NT2/D1 (cell line): Measurements from ENCODE around the gene CORO2A.

Source experiments
- DNase-seq: peaks from one replicate; pipeline ENCODE4 v3.0.0-alpha.2; 2011; ENCODE audit warnings: low read depth, low spot score
- H3K27me3 ChIP-seq: 2 replicates; pipeline ENCODE4 v1.6.0; 2011; ENCODE audit warnings: mild to moderate bottlenecking; ENCODE audit not compliant: insufficient read length, insufficient read depth
- H3K36me3 ChIP-seq: 2 replicates; pipeline ENCODE4 v1.6.1; 2011; ENCODE audit warnings: mild to moderate bottlenecking, low read length, mixed read lengths; ENCODE audit not compliant: insufficient read depth, insufficient read length
- H3K4me1 ChIP-seq: 2 replicates; pipeline ENCODE4 v1.5.1; 2011; ENCODE audit not compliant: insufficient read depth, insufficient read length
- H3K4me3 ChIP-seq: 2 replicates; pipeline ENCODE4 v1.5.1; 2011; ENCODE audit warnings: low read depth; ENCODE audit not compliant: insufficient read length
- H3K9ac ChIP-seq: 2 replicates; pipeline ENCODE4 v1.6.0; 2011; ENCODE audit warnings: low read depth; ENCODE audit not compliant: insufficient read length
- H3K9me3 ChIP-seq: 2 replicates; pipeline ENCODE4 v1.5.1; 2011; ENCODE audit warnings: mild to moderate bottlenecking, low read length; ENCODE audit not compliant: insufficient read depth
- SUZ12 ChIP-seq: IDR thresholded peaks from 2 replicates; pipeline ENCODE4 v1.6.1; 2011; ENCODE audit not compliant: insufficient read length, insufficient read depth; ENCODE audit errors: extremely low read depth
- YY1 ChIP-seq: IDR thresholded peaks from 2 replicates; pipeline ENCODE4 v1.6.1; 2011; ENCODE audit not compliant: insufficient read length, insufficient read depth
- ZNF274 ChIP-seq: IDR thresholded peaks from 2 replicates; pipeline ENCODE4 v1.6.1; 2011; ENCODE audit warnings: mild to moderate bottlenecking, low read depth, low read length

Gene CORO2A

DNA sequence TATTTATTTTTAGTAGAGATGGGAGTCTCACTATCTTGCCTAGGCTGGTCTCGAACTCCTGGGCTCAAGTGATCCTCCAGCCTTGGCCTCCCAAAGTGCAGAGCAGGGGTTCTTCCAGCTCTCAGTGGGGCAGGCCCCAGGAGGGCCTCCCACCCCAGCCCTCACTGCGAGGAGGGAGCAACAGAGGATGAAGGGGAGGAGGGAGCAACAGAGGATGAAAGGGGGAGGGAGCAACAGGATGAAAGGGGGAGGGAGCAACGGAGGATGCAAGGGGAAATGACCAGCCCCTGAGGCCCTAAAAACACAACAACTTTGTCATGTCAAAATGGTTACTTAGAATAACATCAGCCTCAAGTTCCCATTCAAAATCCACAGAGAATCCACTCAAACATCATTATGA, 83.4 kb downstream of the CORO2A start:
- TF ChIP-seq YY1: no peak
- TF ChIP-seq ZNF274: no peak
- no peak for TF ChIP-seq SUZ12
- Histone ChIP-seq H3K27me3 (no peaks in the 10 kb centered on the region), H3K9me3 (peaks cover 12% of the 10 kb centered on the region), H3K9ac (no peak overlapping the region), H3K4me1 (no peaks in the 10 kb centered on the region), H3K4me3 (no peak overlapping the region), H3K36me3 (peaks cover 39% of the 10 kb centered on the region)
- DNase-seq: peak; percentile 75

DNA sequence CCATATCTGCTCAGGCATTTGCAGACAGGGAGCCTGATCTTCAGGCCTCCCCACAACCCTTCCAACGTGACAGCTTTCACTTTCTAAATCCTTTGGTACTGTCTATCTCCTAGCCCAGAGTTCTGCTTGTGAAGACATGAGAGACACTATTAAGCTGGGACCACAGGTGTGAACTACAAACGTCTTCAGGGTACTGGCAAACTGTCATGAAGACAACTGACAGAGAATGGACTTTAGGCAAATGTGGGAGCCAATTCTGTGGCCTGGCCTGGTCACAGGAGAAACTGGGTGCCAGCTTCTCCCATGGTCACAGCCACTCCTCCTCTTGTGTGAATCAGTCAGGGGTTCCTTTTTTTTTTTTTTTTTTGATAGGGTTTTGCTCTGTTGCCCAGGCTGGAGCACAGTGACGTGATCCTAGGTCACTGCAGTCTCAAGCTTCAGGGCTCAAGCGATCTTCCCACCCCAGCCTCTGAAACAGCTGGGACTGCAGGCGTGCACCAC, 83.9 kb downstream of the CORO2A start:
- Histone ChIP-seq H3K9me3 (peaks cover 12% of the 10 kb centered on the region), H3K27me3 (no peaks in the 10 kb centered on the region), H3K4me3 (no peak overlapping the region), H3K36me3 (peaks cover 39% of the 10 kb centered on the region), H3K9ac (no peak overlapping the region), H3K4me1 (no peaks in the 10 kb centered on the region)
- no peak for DNase-seq
- TF ChIP-seq SUZ12 (no peak), ZNF274 (no peak), YY1 (no peak)

DNA sequence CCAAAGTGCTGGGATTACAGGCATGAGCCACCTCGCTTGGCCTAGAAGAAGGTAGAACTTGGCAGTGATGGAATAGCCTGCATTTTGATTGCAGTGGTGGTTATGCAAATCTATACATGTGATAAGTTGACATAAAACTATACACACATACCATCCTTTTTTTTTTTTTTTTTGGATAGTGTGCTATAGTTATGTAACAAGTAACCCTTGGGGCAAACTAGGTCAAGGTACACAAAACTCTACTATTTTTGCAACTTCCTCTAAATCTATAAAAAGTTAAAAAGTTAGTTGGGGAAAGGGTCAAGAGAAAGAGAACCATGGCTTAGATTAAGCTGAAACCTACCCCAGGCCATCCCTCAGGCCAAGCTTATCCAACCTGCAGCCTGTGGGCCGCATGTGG, 84.5 kb downstream of the CORO2A start:
- no peak overlapping the region for H3K9ac ChIP-seq
- DNase-seq: no peak

DNA sequence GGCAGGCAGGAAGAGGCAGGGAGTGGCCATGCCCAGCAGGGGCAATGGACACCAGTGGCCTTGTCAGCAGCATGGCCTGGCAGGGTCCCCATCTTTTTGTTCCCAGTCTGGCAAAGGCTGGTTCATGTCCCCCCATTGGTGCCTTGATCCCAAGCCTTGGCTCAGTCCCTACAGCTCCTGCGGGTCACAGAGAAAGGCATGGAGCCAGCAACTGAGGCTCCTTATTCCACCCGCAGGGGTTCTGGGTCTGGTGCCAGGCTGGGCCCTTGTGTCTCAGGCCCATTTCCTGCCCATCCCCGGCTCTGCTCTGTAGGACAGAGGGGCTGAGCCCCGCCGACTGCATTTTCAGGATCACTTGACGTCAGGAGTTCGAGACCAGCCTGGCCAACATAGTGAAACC, 87.4 kb downstream of the CORO2A start:
- H3K9ac ChIP-seq: no peak overlapping the region

More for the DNA sequence above, 84.5 kb downstream of the CORO2A start:
- Histone ChIP-seq H3K9me3 (peaks cover 12% of the 10 kb centered on the region), H3K4me1 (no peaks in the 10 kb centered on the region), H3K36me3 (peaks cover 39% of the 10 kb centered on the region), H3K4me3 (no peak overlapping the region), H3K27me3 (no peaks in the 10 kb centered on the region)
- no peak for TF ChIP-seq YY1
- no peak for TF ChIP-seq SUZ12
- TF ChIP-seq ZNF274: no peak

DNA sequence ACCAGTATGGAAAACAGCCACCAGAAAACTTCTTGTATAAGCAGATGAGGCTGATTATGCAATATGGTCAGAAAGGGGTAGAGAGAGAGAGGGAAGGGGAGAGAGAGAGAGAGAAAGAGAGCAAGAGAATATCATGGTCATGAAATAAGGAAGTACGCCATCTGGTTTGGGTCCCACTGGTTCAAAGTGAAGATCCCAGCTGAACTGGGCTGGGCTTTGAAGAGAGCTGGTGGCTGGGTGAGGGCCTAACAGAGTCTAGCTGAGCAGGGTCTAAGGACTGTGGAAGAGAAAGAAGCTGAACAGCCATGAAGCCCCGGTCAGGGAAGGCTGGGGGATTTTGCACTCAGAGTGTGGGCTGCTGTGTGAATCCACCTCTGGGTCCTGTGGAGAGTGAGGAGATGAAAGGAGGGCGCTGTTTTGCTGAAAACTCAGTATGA, 88.0 kb downstream of the CORO2A start:
- no peaks in the 10 kb centered on the region for H3K4me1 ChIP-seq
- no peak overlapping the region for H3K4me3 ChIP-seq
- H3K36me3 ChIP-seq: peaks cover 34% of the 10 kb centered on the region
- H3K27me3 ChIP-seq: no peaks in the 10 kb centered on the region
- no peak overlapping the region for H3K9ac ChIP-seq
- H3K9me3 ChIP-seq: peaks cover 12% of the 10 kb centered on the region
- TF ChIP-seq SUZ12 (no peak), YY1 (no peak), ZNF274 (no peak)
- DNase-seq: no peak

More for the DNA sequence above, 87.4 kb downstream of the CORO2A start:
- Histone ChIP-seq H3K27me3 (no peaks in the 10 kb centered on the region), H3K4me1 (no peaks in the 10 kb centered on the region), H3K36me3 (peaks cover 34% of the 10 kb centered on the region), H3K4me3 (no peak overlapping the region), H3K9me3 (peaks cover 12% of the 10 kb centered on the region)
- TF ChIP-seq SUZ12: no peak
- TF ChIP-seq YY1: no peak
- no peak for TF ChIP-seq ZNF274
- no peak for DNase-seq

DNA sequence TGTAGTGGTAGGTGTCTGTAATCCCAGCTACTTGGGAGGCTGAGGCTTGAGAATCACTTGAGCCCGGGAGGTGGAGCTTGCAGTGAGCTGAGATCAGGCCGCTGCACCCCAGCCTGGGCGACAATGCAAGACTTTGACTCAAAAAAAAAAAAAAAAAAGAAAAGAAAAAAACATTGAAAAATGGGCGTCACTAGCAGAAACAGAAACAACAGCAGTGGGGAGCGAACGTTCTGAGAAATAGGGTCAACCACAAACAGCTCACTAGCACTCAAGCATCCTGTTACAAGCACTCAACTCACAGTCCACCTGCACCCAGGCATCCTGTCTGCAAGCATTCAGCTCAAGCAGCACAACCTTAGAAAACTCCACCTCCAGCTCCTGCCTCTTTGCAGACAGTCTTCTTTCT, 90.6 kb downstream of the CORO2A start:
- Histone ChIP-seq H3K4me1 (no peaks in the 10 kb centered on the region), H3K36me3 (peaks cover 41% of the 10 kb centered on the region), H3K9me3 (peaks cover 8% of the 10 kb centered on the region), H3K9ac (peak overlapping the region; percentile 9), H3K27me3 (no peaks in the 10 kb centered on the region), H3K4me3 (no peak overlapping the region)
- TF ChIP-seq SUZ12 (no peak), YY1 (no peak), ZNF274 (no peak)
- DNase-seq: no peak

DNA sequence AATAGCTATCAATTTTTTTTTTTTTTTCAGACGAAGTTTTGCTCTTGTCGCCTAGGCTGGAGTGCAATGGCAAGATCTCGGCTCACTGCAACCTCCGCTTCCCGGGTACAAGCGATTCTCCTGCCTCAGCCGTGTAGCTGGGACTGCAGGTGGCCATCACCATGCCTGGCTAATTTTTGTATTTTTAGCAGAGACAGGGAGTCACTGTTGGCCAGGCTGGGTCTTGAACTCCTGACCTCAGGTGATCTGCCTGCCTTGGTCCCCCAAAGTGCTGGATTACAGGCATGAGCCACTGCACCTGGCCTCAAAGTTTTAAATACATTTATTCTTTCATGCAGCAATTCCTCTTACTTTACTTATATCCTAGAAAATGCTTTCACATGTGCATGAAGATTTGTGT, 91.0 kb downstream of the CORO2A start:
- TF ChIP-seq SUZ12 (no peak), YY1 (no peak), ZNF274 (no peak)
- peaks cover 3% of the 10 kb centered on the region for H3K9me3 ChIP-seq
- no peak overlapping the region for H3K4me3 ChIP-seq
- no peaks in the 10 kb centered on the region for H3K27me3 ChIP-seq
- no peak for DNase-seq
- no peak overlapping the region for H3K9ac ChIP-seq
- no peaks in the 10 kb centered on the region for H3K4me1 ChIP-seq
- H3K36me3 ChIP-seq: peaks cover 43% of the 10 kb centered on the region

DNA sequence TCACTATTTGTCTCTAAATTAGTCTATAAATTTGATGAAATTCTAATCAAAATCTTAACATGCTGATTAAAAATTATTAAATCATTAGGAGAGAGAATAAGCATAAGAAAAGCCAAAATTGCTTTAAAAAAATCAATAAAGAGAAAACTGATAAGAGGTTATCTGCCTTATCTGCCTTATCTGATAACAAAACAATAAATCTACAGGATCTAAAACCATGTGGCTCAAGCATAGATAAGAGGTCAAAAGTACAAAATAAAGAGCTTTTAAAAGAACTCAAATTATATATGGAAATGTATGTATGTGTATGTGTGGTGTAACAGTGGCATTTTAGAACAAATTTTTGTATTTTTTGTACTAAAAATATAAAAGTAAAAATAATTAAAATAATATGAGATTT, 92.0 kb downstream of the CORO2A start:
- H3K4me1 ChIP-seq: no peaks in the 10 kb centered on the region
- H3K36me3 ChIP-seq: peaks cover 44% of the 10 kb centered on the region
- TF ChIP-seq SUZ12 (no peak), ZNF274 (no peak), YY1 (no peak)
- H3K9me3 ChIP-seq: no peaks in the 10 kb centered on the region
- no peak for DNase-seq
- H3K27me3 ChIP-seq: no peaks in the 10 kb centered on the region
- H3K4me3 ChIP-seq: no peak overlapping the region
- H3K9ac ChIP-seq: no peak overlapping the region
